ENCODE measurements around the gene ANTXR1. TPM values are rescaled to one million over a fixed set of nuclear protein-coding genes. Genes with fewer than 3 reads are reported as not detected.

The ANTXR1 gene
- polyA plus RNA-seq, 1 of the 3 experiments (the other 2 are of a cell fraction), result 114 TPM

- H3K36me3 ChIP-seq (replicated peaks in 1 of 2; ENCODE audit: control insufficient read depth in 1 of 2, insufficient read depth in 2 of 2, low read length in 1 of 2), result peaks cover 15 to 50% of the 10 kb centered on the region in 2 experiments
- CTCF ChIA-PET, result interaction anchor here (1.3 to 1.4 kb wide), 2 partner anchors 138 to 157 kb away, joined by 3 read pairs; no protein-coding TSS in a partner anchor
- H3K4me2 ChIP-seq, result no peak overlapping the region
- H3K27ac ChIP-seq (ENCODE audit: low read depth in 2 of 2, low read length in 1 of 2), result peak overlapping the region; percentile 52 to 79
- no peak for DNase-seq
- peaks cover 11% of the 10 kb centered on the region for H3F3A ChIP-seq (replicated peaks; ENCODE audit: insufficient read depth)
- POLR2A ChIA-PET, result no interaction called here
- no peak overlapping the region for H3K9ac ChIP-seq
- peaks cover 13 to 44% of the 10 kb centered on the region in 2 experiments for H3K4me1 ChIP-seq (ENCODE audit: control insufficient read depth in 1 of 2, insufficient read depth in 2 of 2, low read depth in 1 of 2, low read length in 1 of 2)
- TF ChIP-seq RAD21 (IDR thresholded peaks at IDR 0.05; ENCODE audit: low read length) (no peak), TCF12 (IDR thresholded peaks at IDR 0.05) (no peak), RCOR1 (IDR thresholded peaks at IDR 0.05; ENCODE audit: low read length) (no peak), SMC3 (IDR thresholded peaks at IDR 0.05; ENCODE audit: low read depth, low read length) (no peak), RFX5 (IDR thresholded peaks at IDR 0.05; ENCODE audit: low read length) (no peak), MXI1 (IDR thresholded peaks at IDR 0.05; ENCODE audit: low read depth, low read length) (no peak), PBX3 (IDR thresholded peaks at IDR 0.05) (no peak), EZH2phosphoT487 (IDR thresholded peaks at IDR 0.05; ENCODE audit: borderline replicate concordance, low read depth) (no peak), USF1 (IDR thresholded peaks at IDR 0.05; ENCODE audit: borderline replicate concordance, low read depth) (no peak), GABPA (IDR thresholded peaks at IDR 0.05; ENCODE audit: low read depth) (no peak), ZBTB33 (IDR thresholded peaks at IDR 0.05; ENCODE audit: borderline replicate concordance, low read depth) (no peak), REST (IDR thresholded peaks at IDR 0.05; ENCODE audit: low read depth, low read length) (no peak; the same call in 1 of the 2 replicates), SIN3A (IDR thresholded peaks at IDR 0.05; ENCODE audit: borderline replicate concordance, low read depth, low read length) (no peak), CTCF (IDR thresholded peaks at IDR 0.05) (no peak), FOXM1 (IDR thresholded peaks at IDR 0.05; ENCODE audit: low read depth) (no peak), CHD2 (IDR thresholded peaks at IDR 0.05; ENCODE audit: low read length, partially characterized antibody) (no peak), JUND (IDR thresholded peaks at IDR 0.05) (no peak), MAX (IDR thresholded peaks at IDR 0.05; ENCODE audit: low read depth) (no peak), RXRA (IDR thresholded peaks at IDR 0.05; ENCODE audit: borderline replicate concordance, low read depth) (no peak)
- no peaks in the 10 kb centered on the region for H3K9me3 ChIP-seq
- peaks cover 5% of the 10 kb centered on the region; the same call in 1 of the 2 replicates for H3K79me2 ChIP-seq (ENCODE audit: insufficient read depth)
- no peak overlapping the region for H2AFZ ChIP-seq (ENCODE audit: low read depth)
- no peak overlapping the region for H3K4me3 ChIP-seq (ENCODE audit: low read depth in 2 of 2, low read length in 1 of 2)
- H3K9me2 ChIP-seq, result no peaks in the 10 kb centered on the region
- H4K20me1 ChIP-seq (ENCODE audit: insufficient read depth), result no peaks in the 10 kb centered on the region
- WGBS (ENCODE audit: low lambda C conversion rate), result 83% methylated on average over 9 of the region's 11 CpGs
- H3K27me3 ChIP-seq (ENCODE audit: insufficient read depth), result no peaks in the 10 kb centered on the region
Measured at GRCh38 chr2:69169655-69170389, 156.8 kb downstream of the ANTXR1 start.

All from SK-N-SH (cell line).